ENCODE measurements around the gene MMGT1. TPM values are rescaled to one million over a fixed set of nuclear protein-coding genes. Genes with fewer than 3 reads are reported as not detected.

MMGT1 gene
- total RNA-seq, 1 donor from 2014 or later: 22.0 TPM

- FAIRE-seq: no peak
- no peaks in the 10 kb centered on the region for H3K36me3 Mint-ChIP-seq (ENCODE audit: low read depth, unreplicated experiment)
Measured at GRCh38 chrX:135951291-135951690, 22.5 kb downstream of the MMGT1 start.

GRCh38 chrX:135944486-135944885 is 29.3 kb downstream of the MMGT1 start:
- no peak overlapping the region for H3K4me3 Mint-ChIP-seq (ENCODE audit: unreplicated experiment)
- Histone ChIP-seq H3K27ac (ENCODE audit: low read depth, low read length) (no peak overlapping the region), H3K79me2 (ENCODE audit: insufficient read depth, low read length) (no peaks in the 10 kb centered on the region), H3K4me3 (ENCODE audit: insufficient read depth, low read depth, low read length) (no peak overlapping the region), H3K4me1 (ENCODE audit: insufficient read depth, low read length) (no peaks in the 10 kb centered on the region), H3K27me3 (ENCODE audit: insufficient read depth, low read length) (no peaks in the 10 kb centered on the region), H3K4me2 (ENCODE audit: low read length) (no peak overlapping the region), H3K36me3 (ENCODE audit: insufficient read depth, low read length) (no peaks in the 10 kb centered on the region), H3K9ac (ENCODE audit: low read length) (no peak overlapping the region), H4K20me1 (ENCODE audit: insufficient read depth, low read length) (no peaks in the 10 kb centered on the region), H2AFZ (ENCODE audit: low read depth, low read length) (no peak overlapping the region), H3K9me3 (ENCODE audit: insufficient read depth, low read depth, low read length) (no peaks in the 10 kb centered on the region)
- no peak for FAIRE-seq
- no peak for TF ChIP-seq CTCF (IDR thresholded peaks at IDR 0.05; ENCODE audit: insufficient read depth, low read depth, low read length)
- no peak for TF ChIP-seq EZH2 (IDR thresholded peaks at IDR 0.05; ENCODE audit: insufficient read depth, low read length)
- peaks cover 3% of the 10 kb centered on the region for H3K36me3 Mint-ChIP-seq (ENCODE audit: low read depth, unreplicated experiment)
- peaks cover 4% of the 10 kb centered on the region for H3K9me3 Mint-ChIP-seq (ENCODE audit: unreplicated experiment)
- H3K27ac Mint-ChIP-seq (ENCODE audit: unreplicated experiment): no peak overlapping the region
- no peaks in the 10 kb centered on the region for H3K27me3 Mint-ChIP-seq (ENCODE audit: low read depth, unreplicated experiment)
- no peak for DNase-seq (ENCODE audit: low read depth)
- no peaks in the 10 kb centered on the region for H3K4me1 Mint-ChIP-seq (ENCODE audit: low read depth, unreplicated experiment)

More at GRCh38 chrX:135951291-135951690, 22.5 kb downstream of the MMGT1 start:
- Histone ChIP-seq H3K27ac (ENCODE audit: low read depth, low read length) (no peak overlapping the region), H3K4me1 (ENCODE audit: insufficient read depth, low read length) (no peaks in the 10 kb centered on the region), H3K79me2 (ENCODE audit: insufficient read depth, low read length) (no peaks in the 10 kb centered on the region), H2AFZ (ENCODE audit: low read depth, low read length) (no peak overlapping the region), H3K9me3 (ENCODE audit: insufficient read depth, low read depth, low read length) (no peaks in the 10 kb centered on the region), H4K20me1 (ENCODE audit: insufficient read depth, low read length) (no peaks in the 10 kb centered on the region), H3K27me3 (ENCODE audit: insufficient read depth, low read length) (no peaks in the 10 kb centered on the region), H3K36me3 (ENCODE audit: insufficient read depth, low read length) (no peaks in the 10 kb centered on the region), H3K4me3 (ENCODE audit: insufficient read depth, low read depth, low read length) (no peak overlapping the region), H3K9ac (ENCODE audit: low read length) (no peak overlapping the region), H3K4me2 (ENCODE audit: low read length) (no peak overlapping the region)
- H3K27ac Mint-ChIP-seq (ENCODE audit: unreplicated experiment): no peak overlapping the region
- no peak for DNase-seq (ENCODE audit: low read depth)
- H3K27me3 Mint-ChIP-seq (ENCODE audit: low read depth, unreplicated experiment): no peaks in the 10 kb centered on the region
- H3K9me3 Mint-ChIP-seq (ENCODE audit: unreplicated experiment): no peaks in the 10 kb centered on the region
- no peak for TF ChIP-seq EZH2 (IDR thresholded peaks at IDR 0.05; ENCODE audit: insufficient read depth, low read length)
- no peak for TF ChIP-seq CTCF (IDR thresholded peaks at IDR 0.05; ENCODE audit: insufficient read depth, low read depth, low read length)
- H3K4me3 Mint-ChIP-seq (ENCODE audit: unreplicated experiment): no peak overlapping the region
- H3K4me1 Mint-ChIP-seq (ENCODE audit: low read depth, unreplicated experiment): no peaks in the 10 kb centered on the region

- Histone ChIP-seq H3K4me3 (ENCODE audit: insufficient read depth, low read depth, low read length) (no peak overlapping the region), H3K9me3 (ENCODE audit: insufficient read depth, low read depth, low read length) (no peaks in the 10 kb centered on the region), H3K27me3 (ENCODE audit: insufficient read depth, low read length) (no peaks in the 10 kb centered on the region), H3K9ac (ENCODE audit: low read length) (no peak overlapping the region), H3K4me2 (ENCODE audit: low read length) (no peak overlapping the region), H3K4me1 (ENCODE audit: insufficient read depth, low read length) (no peaks in the 10 kb centered on the region), H3K36me3 (ENCODE audit: insufficient read depth, low read length) (no peaks in the 10 kb centered on the region), H4K20me1 (ENCODE audit: insufficient read depth, low read length) (no peaks in the 10 kb centered on the region), H3K27ac (ENCODE audit: low read depth, low read length) (no peak overlapping the region), H3K79me2 (ENCODE audit: insufficient read depth, low read length) (no peaks in the 10 kb centered on the region), H2AFZ (ENCODE audit: low read depth, low read length) (no peak overlapping the region)
- Mint-ChIP-seq H3K27ac (ENCODE audit: unreplicated experiment) (no peak overlapping the region), H3K4me1 (ENCODE audit: low read depth, unreplicated experiment) (no peaks in the 10 kb centered on the region), H3K27me3 (ENCODE audit: low read depth, unreplicated experiment) (peaks cover 8% of the 10 kb centered on the region), H3K4me3 (ENCODE audit: unreplicated experiment) (no peak overlapping the region), H3K9me3 (ENCODE audit: unreplicated experiment) (no peaks in the 10 kb centered on the region), H3K36me3 (ENCODE audit: low read depth, unreplicated experiment) (no peaks in the 10 kb centered on the region)
- TF ChIP-seq CTCF (IDR thresholded peaks at IDR 0.05; ENCODE audit: insufficient read depth, low read depth, low read length) (peak; percentile 52), EZH2 (IDR thresholded peaks at IDR 0.05; ENCODE audit: insufficient read depth, low read length) (no peak)
- FAIRE-seq (peak; percentile 65), DNase-seq (ENCODE audit: low read depth) (no peak)
Measured at GRCh38 chrX:135931644-135932487, 41.9 kb downstream of the MMGT1 start.

All from astrocyte (in vitro differentiated cells and primary cell).